Hematopoietic multipotent progenitor cell (in vitro differentiated cells): ENCODE measurements around the gene ABHD12. TPM values are rescaled to one million over a fixed set of nuclear protein-coding genes. Genes with fewer than 3 reads are reported as not detected.
"Not testable (repeated sequence)": the region's sequence is repeated elsewhere in the genome, so short reads cannot be mapped to it uniquely, and the experiment has no call there.

Experiments used
- DNase-seq, 3 donors: peaks; one replicate each; pipeline ENCODE4 v3.0.0-alpha.2; 2011 to 2015; ENCODE audit warnings: low read depth in 2 of 3, low spot score in 2 of 3
- total RNA-seq: library from RNA; depleted of rRNA; stranded (reverse); fragments of >200 nt; gene quantifications from one replicate; pipeline ENCODE4 v1.2.3, GENCODE V29; 2012

ABHD12 gene
- total RNA-seq, 1 donor: 20.2 TPM

GRCh38 chr20:25355011-25355595, 35.5 kb downstream of the ABHD12 start:
- peak in 2 of 3 donors; percentile 16 to 48 for DNase-seq

GRCh38 chr20:25353747-25354705, 36.6 kb downstream of the ABHD12 start:
- DNase-seq: no peak

- DNase-seq: no peak
Observed at GRCh38 chr20:25353353-25353746, 37.3 kb downstream of the ABHD12 start.

GRCh38 chr20:25352746-25353145, 37.9 kb downstream of the ABHD12 start:
- no peak for DNase-seq

- DNase-seq: no peak
Observed at GRCh38 chr20:25351024-25351360, 39.6 kb downstream of the ABHD12 start.

GRCh38 chr20:25346349-25346748, 44.3 kb downstream of the ABHD12 start:
- no peak for DNase-seq

- DNase-seq: no peak
Observed at GRCh38 chr20:25345721-25346120, 44.9 kb downstream of the ABHD12 start.

- no peak for DNase-seq
Observed at GRCh38 chr20:25344634-25345033, 46.0 kb downstream of the ABHD12 start.

GRCh38 chr20:25341716-25342680, 48.6 kb downstream of the ABHD12 start:
- DNase-seq: no peak

GRCh38 chr20:25340380-25340779, 50.3 kb downstream of the ABHD12 start:
- no peak for DNase-seq

- DNase-seq: no peak
Observed at GRCh38 chr20:25339608-25340007, 51.0 kb downstream of the ABHD12 start.

- DNase-seq: no peak
Observed at GRCh38 chr20:25338112-25339023, 52.3 kb downstream of the ABHD12 start.

GRCh38 chr20:25336561-25337422, 53.8 kb downstream of the ABHD12 start:
- peak in 2 of 3 donors; percentile 38 to 59 for DNase-seq

- DNase-seq: not testable (repeated sequence)
Observed at GRCh38 chr20:25334972-25335371, 55.7 kb downstream of the ABHD12 start.

GRCh38 chr20:25328954-25329498, 61.6 kb downstream of the ABHD12 start:
- no peak for DNase-seq

GRCh38 chr20:25327521-25328235, 63.0 kb downstream of the ABHD12 start:
- DNase-seq: no peak

GRCh38 chr20:25325997-25326396, 64.6 kb downstream of the ABHD12 start:
- no peak for DNase-seq

GRCh38 chr20:25325073-25325472, 65.6 kb downstream of the ABHD12 start:
- DNase-seq: no peak
